HepG2 (cell line): ENCODE results near the gene BCL2L1. TPM values are rescaled to one million over a fixed set of nuclear protein-coding genes. Genes with fewer than 3 reads are reported as not detected.

Experiments
- ATF3 ChIP-seq: sonication (generic); formaldehyde crosslinking; IDR thresholded peaks from 2 replicates; pipeline ENCODE4 v1.4.0; 2020; ENCODE audit warnings: missing genetic modification reagents
- CAMTA2 ChIP-seq: sonication (generic); formaldehyde crosslinking; IDR thresholded peaks from 2 replicates; pipeline ENCODE4 v1.4.0; 2020; ENCODE audit warnings: mild to moderate bottlenecking, missing genetic modification reagents, borderline replicate concordance
- ELF1 ChIP-seq: sonication (generic); formaldehyde crosslinking; IDR thresholded peaks from 2 replicates; pipeline ENCODE4 v1.4.0; 2020; ENCODE audit warnings: missing genetic modification reagents
- ETV6 ChIP-seq: sonication (generic); formaldehyde crosslinking; conservative IDR thresholded peaks from 2 replicates; pipeline ENCODE4 v1.4.0; 2020; ENCODE audit warnings: missing genetic modification reagents
- HINFP ChIP-seq: sonication (generic); formaldehyde crosslinking; IDR thresholded peaks from 2 replicates; pipeline ENCODE4 v1.4.0; 2020; ENCODE audit warnings: low read depth, mild to moderate bottlenecking, missing genetic modification reagents
- HOXA3 ChIP-seq: sonication (generic); formaldehyde crosslinking; IDR thresholded peaks from 2 replicates; pipeline ENCODE4 v1.5.0; 2020; ENCODE audit warnings: missing genetic modification reagents
- MAFK ChIP-seq, 2 experiments: IDR thresholded peaks in 1 of 2; conservative IDR thresholded peaks in 1 of 2; 2 replicates each; pipeline ENCODE4 v1.6.1; 2011; ENCODE audit warnings: improper control_type of control experiment in 2 of 2, low read length in 2 of 2
- NR2C2 ChIP-seq: sonication (generic); formaldehyde crosslinking; IDR thresholded peaks from 2 replicates; pipeline ENCODE4 v1.4.0; 2020; ENCODE audit warnings: missing genetic modification reagents, mild to moderate bottlenecking, moderate library complexity, borderline replicate concordance
- PPARG ChIP-seq: conservative IDR thresholded peaks from 2 replicates; pipeline ENCODE4 v1.6.1; 2016; ENCODE audit warnings: missing biosample characterization, missing genetic modification reagents
- RBAK ChIP-seq: sonication (generic); formaldehyde crosslinking; IDR thresholded peaks from 2 replicates; pipeline ENCODE4 v1.5.1; 2020; ENCODE audit warnings: mild to moderate bottlenecking, missing genetic modification reagents
- RFXAP ChIP-seq: sonication (generic); formaldehyde crosslinking; IDR thresholded peaks from 2 replicates; pipeline ENCODE4 v1.4.0; 2020; ENCODE audit warnings: missing genetic modification reagents, borderline replicate concordance
- RORA ChIP-seq: sonication (generic); formaldehyde crosslinking; IDR thresholded peaks from 2 replicates; pipeline ENCODE4 v1.5.0; 2020; ENCODE audit warnings: mild to moderate bottlenecking, missing genetic modification reagents, moderate library complexity
- RXRA ChIP-seq: sonication (generic); formaldehyde crosslinking; IDR thresholded peaks from 2 replicates; pipeline ENCODE4 v1.5.1; 2020; ENCODE audit warnings: missing genetic modification reagents
- SALL1 ChIP-seq: sonication (generic); formaldehyde crosslinking; IDR thresholded peaks from 2 replicates; pipeline ENCODE4 v1.8.0; 2022; ENCODE audit warnings: mild to moderate bottlenecking, missing genetic modification reagents
- STAT5B ChIP-seq: sonication (generic); formaldehyde crosslinking; IDR thresholded peaks from 2 replicates; pipeline ENCODE4 v1.4.0; 2020; ENCODE audit warnings: missing genetic modification reagents
- THRA ChIP-seq: sonication (generic); formaldehyde crosslinking; IDR thresholded peaks from 2 replicates; pipeline ENCODE4 v1.4.0; 2020; ENCODE audit warnings: missing genetic modification reagents, borderline replicate concordance
- ZBTB7A ChIP-seq: sonication (generic); formaldehyde crosslinking; IDR thresholded peaks from 2 replicates; pipeline ENCODE4 v1.8.0; 2022; ENCODE audit warnings: mild to moderate bottlenecking, missing genetic modification reagents
- ZFP36L1 ChIP-seq: sonication (generic); formaldehyde crosslinking; IDR thresholded peaks from 2 replicates; pipeline ENCODE4 v1.8.0; 2022; ENCODE audit warnings: mild to moderate bottlenecking, missing genetic modification reagents, moderate library complexity
- ZNF136 ChIP-seq: sonication (generic); formaldehyde crosslinking; IDR thresholded peaks from 2 replicates; pipeline ENCODE4 v1.8.1; 2022; ENCODE audit warnings: low read depth, mild to moderate bottlenecking, moderate library complexity, missing genetic modification reagents
- ZNF18 ChIP-seq: sonication (generic); formaldehyde crosslinking; IDR thresholded peaks from 2 replicates; pipeline ENCODE4 v1.8.0; 2022; ENCODE audit warnings: mild to moderate bottlenecking, missing genetic modification reagents; ENCODE audit not compliant: insufficient replicate concordance
- ZNF589 ChIP-seq: sonication (generic); formaldehyde crosslinking; conservative IDR thresholded peaks from 2 replicates; pipeline ENCODE4 v1.8.0; 2022; ENCODE audit warnings: mild to moderate bottlenecking, moderate library complexity, missing genetic modification reagents
- ZNF773 ChIP-seq: sonication (generic); formaldehyde crosslinking; IDR thresholded peaks from 2 replicates; pipeline ENCODE4 v1.4.0; 2020; ENCODE audit warnings: missing genetic modification reagents, borderline replicate concordance
- polyA plus RNA-seq, 8 experiments: library from polyadenylated mRNA; depleted of rRNA in 3 of 8; stranded (reverse) in 7 of 8; unstranded in 1 of 8; fragments of >200 nt; fragmentation: Illumina TruSeq in 4 of 8; extraction: Trizol in 4 of 8; gene quantifications; 2 replicates each; pipeline versions ENCODE4 v1.2.1 to v1.2.3, GENCODE V29; 2011 to 2016; ENCODE audit warnings: low read depth in 4 of 8, missing spikeins in 1 of 8, mixed read lengths in 1 of 8; ENCODE audit not compliant: insufficient read depth in 1 of 8
- total RNA-seq, 5 experiments: library from RNA; depleted of rRNA; stranded (reverse); fragments of >200 nt; fragmentation: Illumina TruSeq; extraction: Trizol; gene quantifications; 2 replicates each; pipeline ENCODE4 v1.2.3, GENCODE V29; 2016; ENCODE audit warnings: low read depth in 1 of 5
- TF ChIP-seq, protein P1 (sequence below): sonication (generic); formaldehyde crosslinking; IDR thresholded peaks from 2 replicates; pipeline ENCODE4 v1.5.0; 2020; ENCODE audit warnings: missing genetic modification reagents

The BCL2L1 gene
- total and polyA plus RNA-seq, 2 of the 13 experiments (the other 11 are each of a cell fraction or from before 2014, with no cell fraction given): 164 to 258 TPM

GRCh38 chr20:31698803-31699718 is 23.6 kb downstream of the BCL2L1 start (continued):
- TF ChIP-seq ELF1 (CRISPR knock-in tag): peak; percentile 37; the same call in 1 of the 2 replicates
- 0 out of 2 replicates have a peak, but pooled peaks have one; percentile 9 for TF ChIP-seq ZFP36L1 (CRISPR knock-in tag)
- peak; percentile 56; the same call in 1 of the 2 replicates for TF ChIP-seq RFXAP (CRISPR knock-in tag)
- peak; percentile 68; the same call in 1 of the 2 replicates for TF ChIP-seq ZBTB7A
- TF ChIP-seq, protein P1, sequence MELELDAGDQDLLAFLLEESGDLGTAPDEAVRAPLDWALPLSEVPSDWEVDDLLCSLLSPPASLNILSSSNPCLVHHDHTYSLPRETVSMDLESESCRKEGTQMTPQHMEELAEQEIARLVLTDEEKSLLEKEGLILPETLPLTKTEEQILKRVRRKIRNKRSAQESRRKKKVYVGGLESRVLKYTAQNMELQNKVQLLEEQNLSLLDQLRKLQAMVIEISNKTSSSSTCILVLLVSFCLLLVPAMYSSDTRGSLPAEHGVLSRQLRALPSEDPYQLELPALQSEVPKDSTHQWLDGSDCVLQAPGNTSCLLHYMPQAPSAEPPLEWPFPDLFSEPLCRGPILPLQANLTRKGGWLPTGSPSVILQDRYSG: peak; percentile 53; the same call in 1 of the 2 replicates
- TF ChIP-seq STAT5B (CRISPR knock-in tag): peak; percentile 11
- TF ChIP-seq THRA (CRISPR knock-in tag): peak; percentile 31; the same call in 1 of the 2 replicates
- TF ChIP-seq RORA (CRISPR knock-in tag): no peak
- TF ChIP-seq MAFK (conservative IDR thresholded peaks at IDR 0.05 in 1 of 2, IDR thresholded peaks at IDR 0.05 in 1 of 2; ENCODE audit: low read length in 2 of 2): peak in 1 of 2 experiments; percentile 33
- TF ChIP-seq ZNF136 (CRISPR knock-in tag): no peak
- TF ChIP-seq PPARG (CRISPR knock-in tag): peak; percentile 35; the same call in 1 of the 2 replicates
- TF ChIP-seq ZNF18 (CRISPR knock-in tag): no peak
- TF ChIP-seq ZNF589 (CRISPR knock-in tag): no peak
- TF ChIP-seq RXRA (CRISPR knock-in tag): peak; percentile 48; the same call in 1 of the 2 replicates
- TF ChIP-seq RBAK: no peak
- 0 out of 2 replicates have a peak, but pooled peaks have one; percentile 57 for TF ChIP-seq CAMTA2
- TF ChIP-seq ZNF773 (CRISPR knock-in tag): no peak
- TF ChIP-seq SALL1 (CRISPR knock-in tag): peak; percentile 75
- peak; percentile 20; the same call in 1 of the 2 replicates for TF ChIP-seq ETV6
- TF ChIP-seq ATF3: peak; percentile 90
- TF ChIP-seq NR2C2 (CRISPR knock-in tag): peak; percentile 60; the same call in 1 of the 2 replicates
- peak; percentile 55 for TF ChIP-seq HOXA3
- 0 out of 2 replicates have a peak, but pooled peaks have one; percentile 75 for TF ChIP-seq HINFP
